IgD-negative memory B cell (primary cell): ENCODE data around the gene AIFM1. TPM values are rescaled to one million over a fixed set of nuclear protein-coding genes. Genes with fewer than 3 reads are reported as not detected.

Experiments used
- H3K27ac Mint-ChIP-seq, 3 donors: one replicate each; pipeline ENCODE4 v1.8.0; 2020 to 2022; ENCODE audit warnings: mild to moderate bottlenecking in 3 of 3, mixed read lengths in 3 of 3, moderate library complexity in 1 of 3
- H3K27me3 Mint-ChIP-seq: one replicate; pipeline ENCODE4 v1.8.0; 2021; ENCODE audit warnings: mixed read lengths
- H3K36me3 Mint-ChIP-seq: one replicate; pipeline ENCODE4 v1.8.0; 2020; ENCODE audit warnings: mild to moderate bottlenecking, mixed read lengths
- H3K4me1 Mint-ChIP-seq, 3 donors: one replicate each; pipeline ENCODE4 v1.8.0; 2020 to 2022; ENCODE audit warnings: mixed read lengths in 3 of 3, mild to moderate bottlenecking in 1 of 3
- H3K4me3 Mint-ChIP-seq, 4 donors: one replicate each; pipeline ENCODE4 v1.8.0; 2020 to 2022; ENCODE audit warnings: mild to moderate bottlenecking in 4 of 4, mixed read lengths in 4 of 4, moderate library complexity in 3 of 4
- H3K9me3 Mint-ChIP-seq, 3 donors: one replicate each; pipeline ENCODE4 v1.8.0; 2020 to 2021; ENCODE audit warnings: mixed read lengths in 3 of 3, mild to moderate bottlenecking in 1 of 3
- polyA plus RNA-seq: library from polyadenylated mRNA; unstranded; fragments of 300-500 nt; fragmentation: Illumina TruSeq; gene quantifications from one replicate; pipeline ENCODE4 v1.2.3, GENCODE V29; 2021

AIFM1 gene
- polyA plus RNA-seq, 1 donor from 2014 or later = 26.2 TPM

- H3K4me1 Mint-ChIP-seq = peaks cover 4 to 9% (median 6%) of the 10 kb centered on the region in 3 donors
- no peak overlapping the region for H3K4me3 Mint-ChIP-seq
- no peaks in the 10 kb centered on the region for H3K9me3 Mint-ChIP-seq
- H3K27me3 Mint-ChIP-seq = no peaks in the 10 kb centered on the region
- H3K27ac Mint-ChIP-seq = no peak overlapping the region
- no peaks in the 10 kb centered on the region for H3K36me3 Mint-ChIP-seq
Observed at GRCh38 chrX:130158311-130158710, 7.3 kb downstream of the AIFM1 start.

DNA sequence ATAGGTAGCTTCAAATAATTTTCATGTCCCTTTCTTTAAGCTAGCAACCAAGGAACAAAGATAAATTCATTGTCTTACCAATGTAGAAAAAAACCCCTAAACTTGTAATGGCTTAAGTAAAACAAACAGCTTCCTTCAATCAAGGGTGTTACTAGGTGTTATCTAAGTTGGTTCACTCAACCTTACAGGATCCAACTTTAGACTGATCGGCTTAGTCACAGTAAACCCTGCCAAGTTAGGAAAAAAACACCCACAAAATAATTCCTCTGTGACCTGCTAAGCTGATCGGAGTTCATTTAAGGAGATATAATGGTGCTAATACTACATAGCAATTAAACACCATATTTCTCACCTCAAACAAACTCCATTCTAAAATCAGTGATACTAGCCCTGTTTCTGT is 10.1 kb downstream of the AIFM1 start:
- peaks cover 1 to 5% (median 4%) of the 10 kb centered on the region in 3 donors for H3K4me1 Mint-ChIP-seq
- no peaks in the 10 kb centered on the region for H3K27me3 Mint-ChIP-seq
- H3K36me3 Mint-ChIP-seq = no peaks in the 10 kb centered on the region
- H3K9me3 Mint-ChIP-seq = no peaks in the 10 kb centered on the region
- H3K4me3 Mint-ChIP-seq = no peak overlapping the region
- H3K27ac Mint-ChIP-seq = no peak overlapping the region

DNA sequence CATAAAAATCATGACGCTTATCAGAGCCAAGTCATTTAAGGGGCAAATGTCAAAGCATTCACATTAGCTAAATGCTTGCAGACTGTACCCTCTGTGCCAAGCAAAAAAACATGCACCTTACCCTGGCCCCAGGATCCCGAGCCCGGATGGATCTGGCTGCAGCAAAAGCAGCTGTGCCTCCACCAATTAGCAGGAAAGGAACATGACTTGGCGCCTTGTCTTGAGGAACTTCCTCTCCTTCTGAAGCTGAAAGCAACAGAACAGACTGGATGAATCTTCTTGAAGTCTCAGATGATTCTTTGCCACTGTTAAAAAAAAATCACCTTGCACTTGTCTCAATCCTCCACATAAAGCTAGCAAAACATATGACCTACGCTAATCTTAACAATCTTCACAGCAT is 18.0 kb downstream of the AIFM1 start:
- H3K27me3 Mint-ChIP-seq = peaks cover 1% of the 10 kb centered on the region
- H3K36me3 Mint-ChIP-seq = no peaks in the 10 kb centered on the region
- peaks cover 2 to 6% (median 2%) of the 10 kb centered on the region in 3 donors for H3K4me1 Mint-ChIP-seq
- no peak overlapping the region for H3K4me3 Mint-ChIP-seq
- no peak overlapping the region for H3K27ac Mint-ChIP-seq
- H3K9me3 Mint-ChIP-seq = no peaks in the 10 kb centered on the region

DNA sequence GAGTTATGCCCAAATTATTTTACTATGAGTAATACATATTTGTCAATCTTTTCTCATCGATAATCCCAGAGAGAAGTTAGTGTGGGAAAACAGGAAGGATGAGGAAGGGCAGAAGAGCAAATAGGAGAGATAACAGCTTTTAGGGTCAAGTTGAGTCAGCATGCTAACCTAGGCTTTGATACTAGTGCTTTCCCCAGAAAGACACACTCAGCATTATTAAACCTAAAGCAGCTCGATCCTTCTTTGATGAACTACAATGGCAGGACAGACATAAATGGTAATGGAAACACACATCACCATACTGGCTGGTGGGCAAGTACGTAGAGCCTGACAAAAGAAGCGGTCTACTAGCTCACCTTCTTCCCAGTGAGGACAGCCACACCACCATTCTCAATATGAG is 20.5 kb downstream of the AIFM1 start:
- Mint-ChIP-seq H3K36me3 (no peaks in the 10 kb centered on the region), H3K27ac (no peak overlapping the region), H3K4me3 (no peak overlapping the region), H3K4me1 (peaks cover 1 to 6% (median 2%) of the 10 kb centered on the region in 3 donors), H3K27me3 (peaks cover 1% of the 10 kb centered on the region), H3K9me3 (no peaks in the 10 kb centered on the region)

- Mint-ChIP-seq H3K36me3 (no peaks in the 10 kb centered on the region), H3K4me3 (no peak overlapping the region), H3K27ac (no peak overlapping the region), H3K27me3 (no peaks in the 10 kb centered on the region), H3K4me1 (peaks cover 1 to 6% (median 2%) of the 10 kb centered on the region in 3 donors), H3K9me3 (no peaks in the 10 kb centered on the region)
Observed at GRCh38 chrX:130144509-130144908, 21.1 kb downstream of the AIFM1 start.

GRCh38 chrX:130139474-130140201 is 26.0 kb downstream of the AIFM1 start:
- Mint-ChIP-seq H3K27me3 (no peaks in the 10 kb centered on the region), H3K9me3 (no peaks in the 10 kb centered on the region), H3K4me1 (peaks cover 0 to 1% (median 0%) of the 10 kb centered on the region in 3 donors), H3K4me3 (no peak overlapping the region), H3K27ac (no peak overlapping the region), H3K36me3 (peaks cover 5% of the 10 kb centered on the region)

DNA sequence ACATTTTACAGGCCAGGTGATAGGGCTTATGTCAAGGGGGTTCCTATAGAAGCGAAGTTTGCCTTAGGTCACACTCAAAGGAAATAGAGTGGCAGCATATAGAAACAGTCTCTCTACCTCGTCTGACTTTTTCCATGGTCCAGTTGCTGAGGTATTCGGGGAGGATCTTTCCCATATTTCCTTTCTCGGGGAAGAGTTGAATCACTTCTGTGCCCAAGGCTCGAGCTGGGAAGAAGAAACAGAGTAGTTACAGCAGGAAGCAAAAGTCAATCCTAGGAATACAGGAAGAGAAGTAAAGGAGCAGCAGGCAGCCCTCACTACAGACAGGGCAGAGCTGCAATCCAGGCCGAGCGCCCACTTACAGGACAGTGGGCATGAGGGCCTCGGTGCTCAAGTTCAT is 28.7 kb downstream of the AIFM1 start:
- Mint-ChIP-seq H3K9me3 (no peaks in the 10 kb centered on the region), H3K4me1 (no peaks in the 10 kb centered on the region), H3K27me3 (no peaks in the 10 kb centered on the region), H3K36me3 (peaks cover 5% of the 10 kb centered on the region), H3K27ac (no peak overlapping the region), H3K4me3 (no peak overlapping the region)

GRCh38 chrX:130136496-130136895 is 29.1 kb downstream of the AIFM1 start:
- Mint-ChIP-seq H3K27me3 (no peaks in the 10 kb centered on the region), H3K36me3 (peaks cover 5% of the 10 kb centered on the region), H3K4me3 (no peak overlapping the region), H3K4me1 (no peaks in the 10 kb centered on the region), H3K9me3 (no peaks in the 10 kb centered on the region), H3K27ac (no peak overlapping the region)

DNA sequence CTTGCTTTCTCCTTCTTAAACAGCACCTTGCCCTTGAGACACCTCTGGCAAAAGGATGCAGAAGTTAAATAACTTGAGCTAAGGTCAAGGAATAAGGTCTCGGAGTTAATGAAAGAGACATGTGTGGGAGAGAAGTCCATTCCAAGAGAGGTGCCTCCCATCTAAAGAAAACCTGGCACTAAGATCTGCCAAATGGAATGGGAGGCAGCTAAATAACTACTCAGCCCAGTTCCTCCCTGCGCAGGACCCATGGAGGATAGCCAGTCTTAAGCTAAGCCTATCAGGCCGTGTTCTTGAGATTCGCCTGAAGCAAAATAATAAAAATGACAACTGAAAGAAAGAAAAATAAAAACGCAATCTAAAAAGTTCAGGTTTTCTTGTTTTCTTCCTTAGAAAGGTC is 34.7 kb downstream of the AIFM1 start:
- Mint-ChIP-seq H3K4me1 (no peaks in the 10 kb centered on the region), H3K36me3 (peaks cover 4% of the 10 kb centered on the region), H3K4me3 (no peak overlapping the region), H3K9me3 (no peaks in the 10 kb centered on the region), H3K27ac (no peak overlapping the region), H3K27me3 (no peaks in the 10 kb centered on the region)

DNA sequence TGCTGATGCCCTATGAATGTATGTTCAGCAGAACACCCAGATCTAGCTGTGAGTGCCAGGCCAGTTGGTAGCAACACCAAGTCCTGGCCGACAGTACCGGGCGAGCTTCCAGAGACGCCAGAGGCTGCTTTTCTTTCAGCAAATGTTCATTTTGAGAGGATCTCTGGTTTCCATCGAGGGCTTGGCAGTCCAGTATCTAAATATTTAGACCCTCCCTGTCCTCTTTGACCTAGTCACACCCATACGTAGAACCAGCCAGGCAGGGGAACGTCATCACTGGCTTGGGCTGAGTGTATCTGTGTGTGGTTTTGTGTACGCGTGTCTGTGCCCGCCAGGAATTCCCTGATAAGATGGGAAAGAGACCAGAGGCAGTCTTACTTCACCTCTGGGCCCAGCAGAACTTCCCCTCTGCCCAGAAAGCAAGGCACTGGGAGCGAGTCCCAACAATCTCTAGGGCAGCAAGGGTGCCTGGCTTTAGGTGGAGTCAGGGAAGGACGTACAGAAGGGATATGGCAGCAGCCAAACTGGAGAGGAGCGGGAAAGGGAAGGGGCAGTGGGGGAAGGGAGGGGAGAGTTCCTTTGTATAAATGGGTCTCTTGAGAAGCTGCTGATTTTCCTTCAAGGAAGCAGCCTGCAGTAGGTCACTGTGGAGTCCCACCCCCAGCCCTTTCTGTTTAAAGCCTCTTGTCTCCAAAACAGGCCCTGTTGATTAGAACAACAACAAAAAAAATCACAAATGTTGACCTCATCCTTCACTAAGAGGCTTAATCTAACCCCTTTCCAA is 40.4 kb downstream of the AIFM1 start:
- peaks cover 4% of the 10 kb centered on the region for H3K36me3 Mint-ChIP-seq
- H3K4me1 Mint-ChIP-seq = peaks cover 0 to under 1% (median under 1%) of the 10 kb centered on the region in 3 donors
- no peaks in the 10 kb centered on the region for H3K9me3 Mint-ChIP-seq
- peaks cover 2% of the 10 kb centered on the region for H3K27me3 Mint-ChIP-seq
- H3K4me3 Mint-ChIP-seq = no peak overlapping the region
- H3K27ac Mint-ChIP-seq = no peak overlapping the region

DNA sequence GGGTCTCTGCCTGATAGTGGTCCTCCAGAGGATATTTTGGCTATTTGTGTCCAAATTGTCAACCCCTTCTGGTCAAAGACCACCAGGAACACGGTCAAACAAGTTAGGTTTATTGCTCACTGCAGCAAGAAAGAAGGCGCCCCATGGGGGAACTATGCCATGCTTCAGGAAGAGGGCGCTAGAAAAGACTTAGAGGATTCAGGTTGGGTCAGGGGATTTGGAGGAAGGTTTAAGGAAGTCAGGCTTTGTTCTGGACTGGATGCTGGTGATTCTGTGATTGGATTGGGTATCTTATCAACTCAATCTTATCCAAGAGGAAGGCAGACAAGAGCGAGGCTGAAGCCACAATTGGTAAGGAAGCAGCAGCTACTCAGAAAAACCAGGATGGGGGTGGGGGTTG is 41.1 kb downstream of the AIFM1 start:
- no peaks in the 10 kb centered on the region for H3K9me3 Mint-ChIP-seq
- H3K27ac Mint-ChIP-seq = no peak overlapping the region
- peaks cover 4% of the 10 kb centered on the region for H3K36me3 Mint-ChIP-seq
- H3K4me3 Mint-ChIP-seq = no peak overlapping the region
- H3K4me1 Mint-ChIP-seq = peaks cover 0 to 5% (median 4%) of the 10 kb centered on the region in 3 donors
- peaks cover 2% of the 10 kb centered on the region for H3K27me3 Mint-ChIP-seq

DNA sequence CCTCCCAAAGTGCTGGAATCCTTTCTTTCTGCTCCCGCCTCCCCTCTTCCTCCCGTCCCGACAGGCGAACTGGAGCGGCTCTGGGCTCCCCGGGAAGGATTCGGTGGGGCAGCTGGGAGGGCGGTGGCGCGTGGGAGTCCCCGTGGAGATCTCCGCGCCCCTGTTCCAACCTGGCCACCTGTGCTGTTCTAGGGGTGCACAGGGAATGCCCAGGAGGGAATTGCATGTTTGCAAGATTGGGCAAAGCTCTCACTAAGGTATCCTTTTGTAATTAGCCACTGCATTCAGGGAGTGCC is 44.2 kb downstream of the AIFM1 start:
- Mint-ChIP-seq H3K9me3 (no peaks in the 10 kb centered on the region), H3K4me3 (peak overlapping the region in 1 of 4 donors; percentile 44), H3K4me1 (peaks cover 0 to 16% (median 5%) of the 10 kb centered on the region in 3 donors), H3K27me3 (peaks cover 2% of the 10 kb centered on the region), H3K27ac (no peak overlapping the region), H3K36me3 (no peaks in the 10 kb centered on the region)

DNA sequence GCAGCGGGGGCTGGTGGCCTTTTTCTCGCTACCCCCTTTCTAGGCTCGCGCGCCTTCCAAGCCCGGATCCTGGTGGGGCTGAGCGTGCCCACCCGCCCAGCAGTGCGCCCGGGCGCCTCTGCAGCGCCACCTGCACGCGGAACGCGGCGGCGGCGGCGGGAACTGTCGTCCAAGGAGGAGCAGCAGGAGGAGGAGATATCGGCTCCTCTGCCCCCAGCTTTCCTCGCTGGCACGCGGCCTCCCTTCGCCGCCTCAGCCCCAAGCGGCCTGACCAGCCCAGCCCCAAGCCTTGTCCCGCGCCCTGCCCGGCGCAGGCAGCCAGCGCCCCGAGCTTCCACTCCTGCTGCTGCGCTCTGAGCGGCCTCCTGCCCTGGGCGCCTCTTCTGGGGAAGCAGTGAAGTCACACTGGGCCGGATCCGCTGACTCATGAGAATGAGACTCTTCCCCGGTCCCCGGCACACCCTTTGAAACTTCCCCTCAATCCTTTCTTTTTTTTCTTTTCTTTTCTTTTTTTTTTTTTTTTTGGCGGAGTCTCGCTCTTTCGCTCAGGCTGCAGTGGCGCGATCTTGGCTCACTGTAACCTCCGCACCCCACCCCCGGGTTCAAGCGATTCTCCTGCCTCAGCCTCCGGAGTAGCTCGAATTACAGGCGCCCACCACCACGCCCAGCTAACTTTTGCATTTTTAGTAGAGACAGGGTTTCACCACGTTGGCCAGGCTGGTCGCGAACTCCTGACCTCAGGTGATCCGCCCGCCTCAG is 44.7 kb downstream of the AIFM1 start:
- Mint-ChIP-seq H3K36me3 (no peaks in the 10 kb centered on the region), H3K9me3 (no peaks in the 10 kb centered on the region), H3K4me1 (peaks cover 0 to 16% (median 5%) of the 10 kb centered on the region in 3 donors), H3K27ac (no peak overlapping the region), H3K27me3 (peaks cover 2% of the 10 kb centered on the region), H3K4me3 (peak overlapping the region; percentile 6 to 89 (median 78))

GRCh38 chrX:130120321-130120731 is 45.3 kb downstream of the AIFM1 start:
- Mint-ChIP-seq H3K4me1 (peaks cover 0 to 16% (median 5%) of the 10 kb centered on the region in 3 donors), H3K4me3 (peak overlapping the region; percentile 6 to 91 (median 80)), H3K27me3 (peaks cover 3% of the 10 kb centered on the region), H3K36me3 (no peaks in the 10 kb centered on the region), H3K27ac (peak overlapping the region in 1 of 3 donors; percentile 82), H3K9me3 (no peaks in the 10 kb centered on the region)

DNA sequence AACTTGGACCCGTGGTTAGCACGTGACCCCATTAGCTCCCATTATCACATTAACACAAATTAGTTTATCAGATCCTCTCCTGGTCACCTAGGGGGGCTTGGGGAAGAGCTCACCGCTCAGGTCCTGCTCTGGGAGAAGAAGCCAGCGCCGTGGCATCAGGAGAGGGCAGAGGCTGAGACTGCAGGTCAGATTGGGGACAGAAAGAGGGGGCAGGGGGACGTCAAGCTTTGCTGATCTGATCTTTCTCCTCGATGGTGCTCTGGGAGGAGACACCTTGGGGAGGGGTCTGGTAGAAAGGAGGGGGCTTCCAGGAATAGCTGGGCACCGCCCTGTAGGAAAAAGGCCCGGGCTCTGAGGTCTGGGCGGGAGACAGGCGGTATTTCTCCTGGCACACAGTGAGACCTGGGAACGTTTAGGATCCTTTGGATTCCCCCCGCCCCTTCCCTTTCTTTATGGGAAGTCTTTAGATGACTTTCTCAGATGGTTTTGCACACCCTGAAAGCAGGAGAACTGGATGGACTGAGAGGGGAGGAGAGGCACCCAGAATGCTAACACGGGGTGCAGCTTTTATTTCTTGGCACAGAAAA is 46.2 kb downstream of the AIFM1 start:
- Mint-ChIP-seq H3K27me3 (peaks cover 7% of the 10 kb centered on the region), H3K4me3 (peak overlapping the region in 3 of 4 donors; percentile 6 to 91 (median 25)), H3K4me1 (peaks cover 0 to 17% (median 5%) of the 10 kb centered on the region in 3 donors), H3K36me3 (no peaks in the 10 kb centered on the region), H3K9me3 (no peaks in the 10 kb centered on the region), H3K27ac (no peak overlapping the region)
